ENCODE measurements around the gene KLF11. TPM values are rescaled to one million over a fixed set of nuclear protein-coding genes. Genes with fewer than 3 reads are reported as not detected.
"Not testable (repeated sequence)": the region's sequence is repeated elsewhere in the genome, so short reads cannot be mapped to it uniquely, and the experiment has no call there.

The KLF11 gene
- total RNA-seq, 2 donors from 2014 or later: 1.1 to 7.5 TPM

- peak in 1 of 2 donors; percentile 22 for ATAC-seq
- H3K27ac Mint-ChIP-seq: no peak overlapping the region
- no peaks in the 10 kb centered on the region for H3K9me3 Mint-ChIP-seq
- no peaks in the 10 kb centered on the region for H3K36me3 Mint-ChIP-seq
- no peak for DNase-seq (ENCODE audit: low spot score in 2 of 2)
Measured at GRCh38 chr2:10016001-10016801, 27.1 kb upstream of the KLF11 start.

GRCh38 chr2:10016802-10017258, 26.5 kb upstream of the KLF11 start:
- H3K9me3 Mint-ChIP-seq: no peaks in the 10 kb centered on the region
- no peak overlapping the region for H3K27ac Mint-ChIP-seq
- DNase-seq (ENCODE audit: low spot score in 2 of 2) (no peak), ATAC-seq (no peak)
- H3K36me3 Mint-ChIP-seq: no peaks in the 10 kb centered on the region

- H3K27ac Mint-ChIP-seq: no peak overlapping the region
- no peaks in the 10 kb centered on the region for H3K9me3 Mint-ChIP-seq
- ATAC-seq (no peak), DNase-seq (ENCODE audit: low spot score in 2 of 2) (no peak)
- H3K36me3 Mint-ChIP-seq: no peaks in the 10 kb centered on the region
Measured at GRCh38 chr2:10017313-10017941, 25.9 kb upstream of the KLF11 start.

GRCh38 chr2:10019174-10019573, 24.2 kb upstream of the KLF11 start:
- Mint-ChIP-seq H3K36me3 (no peaks in the 10 kb centered on the region), H3K9me3 (no peaks in the 10 kb centered on the region), H3K27ac (no peak overlapping the region)
- DNase-seq (ENCODE audit: low spot score in 2 of 2): no peak
- ATAC-seq: no peak

- DNase-seq (ENCODE audit: low spot score in 2 of 2): no peak
- H3K36me3 Mint-ChIP-seq: no peaks in the 10 kb centered on the region
- H3K9me3 Mint-ChIP-seq: no peaks in the 10 kb centered on the region
- H3K27ac Mint-ChIP-seq: no peak overlapping the region
- no peak for ATAC-seq
Measured at GRCh38 chr2:10019602-10020400, 23.5 kb upstream of the KLF11 start.

GRCh38 chr2:10022041-10022421, 21.3 kb upstream of the KLF11 start:
- Mint-ChIP-seq H3K27ac (no peak overlapping the region), H3K36me3 (no peaks in the 10 kb centered on the region), H3K9me3 (no peaks in the 10 kb centered on the region)
- DNase-seq (ENCODE audit: low spot score in 2 of 2): no peak
- ATAC-seq: no peak

- no peak for DNase-seq (ENCODE audit: low spot score in 2 of 2)
- Mint-ChIP-seq H3K36me3 (no peaks in the 10 kb centered on the region), H3K9me3 (no peaks in the 10 kb centered on the region), H3K27ac (no peak overlapping the region)
- no peak for ATAC-seq
Measured at GRCh38 chr2:10022445-10022844, 20.9 kb upstream of the KLF11 start.

GRCh38 chr2:10022966-10023662, 20.2 kb upstream of the KLF11 start:
- no peak for DNase-seq (ENCODE audit: low spot score in 2 of 2)
- no peaks in the 10 kb centered on the region for H3K9me3 Mint-ChIP-seq
- no peak for ATAC-seq
- H3K27ac Mint-ChIP-seq: no peak overlapping the region
- H3K36me3 Mint-ChIP-seq: no peaks in the 10 kb centered on the region

GRCh38 chr2:10026940-10027569, 16.3 kb upstream of the KLF11 start:
- DNase-seq (ENCODE audit: low spot score in 2 of 2): no peak
- H3K27ac Mint-ChIP-seq: no peak overlapping the region
- no peaks in the 10 kb centered on the region for H3K36me3 Mint-ChIP-seq

GRCh38 chr2:10027660-10028330, 15.6 kb upstream of the KLF11 start:
- Mint-ChIP-seq H3K36me3 (no peaks in the 10 kb centered on the region), H3K9me3 (no peaks in the 10 kb centered on the region)

More at GRCh38 chr2:10026940-10027569, 16.3 kb upstream of the KLF11 start:
- no peaks in the 10 kb centered on the region for H3K9me3 Mint-ChIP-seq
- no peak for ATAC-seq

GRCh38 chr2:10028407-10028987, 14.9 kb upstream of the KLF11 start:
- no peaks in the 10 kb centered on the region for H3K36me3 Mint-ChIP-seq
- DNase-seq (ENCODE audit: low spot score in 2 of 2) (no peak), ATAC-seq (no peak)
- no peak overlapping the region for H3K27ac Mint-ChIP-seq
- no peaks in the 10 kb centered on the region for H3K9me3 Mint-ChIP-seq

More at GRCh38 chr2:10027660-10028330, 15.6 kb upstream of the KLF11 start:
- no peak overlapping the region for H3K27ac Mint-ChIP-seq
- ATAC-seq: no peak
- no peak for DNase-seq (ENCODE audit: low spot score in 2 of 2)

GRCh38 chr2:10028988-10029874, 14.1 kb upstream of the KLF11 start:
- Mint-ChIP-seq H3K36me3 (no peaks in the 10 kb centered on the region), H3K27ac (peak overlapping the region in 1 of 2 donors; percentile 51), H3K9me3 (no peaks in the 10 kb centered on the region)
- ATAC-seq (peak; percentile 71 to 93), DNase-seq (ENCODE audit: low spot score in 2 of 2) (peak in 1 of 2 donors; percentile 31)

- no peak for ATAC-seq
- Mint-ChIP-seq H3K27ac (no peak overlapping the region), H3K9me3 (no peaks in the 10 kb centered on the region), H3K36me3 (no peaks in the 10 kb centered on the region)
- no peak for DNase-seq (ENCODE audit: low spot score in 2 of 2)
Measured at GRCh38 chr2:10029875-10030223, 13.5 kb upstream of the KLF11 start.

GRCh38 chr2:10030311-10030736, 13.0 kb upstream of the KLF11 start:
- no peak for DNase-seq (ENCODE audit: low spot score in 2 of 2)
- Mint-ChIP-seq H3K27ac (no peak overlapping the region), H3K9me3 (no peaks in the 10 kb centered on the region), H3K36me3 (no peaks in the 10 kb centered on the region)
- ATAC-seq: no peak

- not testable (repeated sequence) for H3K27ac Mint-ChIP-seq; H3K36me3 Mint-ChIP-seq; DNase-seq (ENCODE audit: low spot score in 2 of 2); ATAC-seq; H3K9me3 Mint-ChIP-seq
Measured at GRCh38 chr2:10030798-10031197, 12.6 kb upstream of the KLF11 start.
